Suprapubic skin (tissue), 4 donors: ENCODE measurements around the gene TNS3. TPM values are rescaled to one million over a fixed set of nuclear protein-coding genes. Genes with fewer than 3 reads are reported as not detected.

Source experiments
- DNase-seq, 2 donors: peaks; one replicate each; pipeline ENCODE4 v3.0.0-alpha.2; 2019; ENCODE audit warnings: low spot score in 2 of 2
- H3K27ac ChIP-seq: fragments of 200-600 bp; sonication (generic); one replicate; pipeline ENCODE4 v1.5.1; 2019
- H3K27me3 ChIP-seq: fragments of 200-600 bp; sonication (generic); one replicate; pipeline ENCODE4 v1.5.1; 2019
- H3K36me3 ChIP-seq: fragments of 200-600 bp; sonication (generic); one replicate; pipeline ENCODE4 v1.5.1; 2019
- H3K4me1 ChIP-seq: fragments of 200-600 bp; sonication (generic); one replicate; pipeline ENCODE4 v1.5.1; 2019
- H3K4me3 ChIP-seq: fragments of 200-600 bp; sonication (generic); one replicate; pipeline ENCODE4 v1.5.1; 2019; ENCODE audit warnings: mild to moderate bottlenecking
- H3K9me3 ChIP-seq: fragments of 200-600 bp; sonication (generic); one replicate; pipeline ENCODE4 v1.5.1; 2019
- EP300 ChIP-seq: sonication (generic); formaldehyde crosslinking; IDR thresholded peaks from one replicate; pipeline ENCODE4 v1.6.1; 2017; ENCODE audit warnings: antibody characterized with exemption
- POLR2A ChIP-seq, 2 donors: fragments of 450-650 bp; IDR thresholded peaks; one replicate each; pipeline ENCODE4 v1.6.1; 2017; ENCODE audit warnings: antibody characterized with exemption in 2 of 2, mild to moderate bottlenecking in 2 of 2, moderate library complexity in 2 of 2
- POLR2AphosphoS5 ChIP-seq, 3 donors: sonication (generic); formaldehyde crosslinking; IDR thresholded peaks; one replicate each; pipeline ENCODE4 v1.6.1; 2017; ENCODE audit warnings: antibody characterized with exemption in 3 of 3
- WGBS: methylation state at CpG from one replicate; pipeline ENCODE4 v1.1.5; 2018; 5-methylcytosine and 5-hydroxymethylcytosine counted together
- total RNA-seq, 4 donors: library from RNA; depleted of rRNA; stranded (reverse); fragments of >200 nt; gene quantifications; one replicate each; pipeline ENCODE4 v1.1.0, GENCODE V29; 2016
- TF ChIP-seq, protein P1 (sequence below), 2 donors: fragments of 200-600 bp in 1 of 2; fragments of 450-650 bp in 1 of 2; sonication (generic) in 1 of 2; IDR thresholded peaks; one replicate each; pipeline ENCODE4 v1.5.1; 2016 to 2019; ENCODE audit warnings: antibody characterized with exemption in 2 of 2, mild to moderate bottlenecking in 1 of 2, moderate library complexity in 1 of 2

Gene TNS3
- total RNA-seq, 4 donors from 2014 or later = 14.3 to 53.0 (median 31.9) TPM

DNA sequence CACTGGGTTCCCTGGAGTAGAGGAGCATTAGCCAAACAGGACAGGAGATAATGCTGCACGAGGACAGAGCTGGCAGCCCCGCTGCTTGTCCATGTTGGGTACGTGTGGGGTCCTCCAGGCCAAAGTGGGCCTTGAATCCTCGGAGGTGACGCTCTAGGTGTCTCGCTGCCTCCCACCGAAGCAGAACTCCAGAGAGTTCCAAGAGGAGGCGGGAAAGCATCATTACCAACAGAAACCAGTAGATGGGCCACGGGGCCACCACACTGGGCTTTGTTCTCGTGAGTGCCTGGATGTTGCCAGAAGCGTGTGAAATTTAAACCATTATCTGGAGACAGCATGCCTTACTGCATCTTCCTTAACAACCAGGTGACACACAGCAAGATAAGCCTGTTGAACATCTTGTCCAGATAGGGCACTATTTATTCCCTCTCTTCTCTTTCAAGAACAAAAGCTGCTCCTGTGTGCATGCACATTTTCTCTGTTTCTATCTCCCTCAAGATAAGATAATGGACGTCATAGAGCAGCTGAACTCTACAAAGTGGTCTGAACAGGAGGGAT, 56.8 kb downstream of the TNS3 start:
- H3K9me3 ChIP-seq = no peaks in the 10 kb centered on the region
- no peaks in the 10 kb centered on the region for H3K36me3 ChIP-seq
- H3K4me3 ChIP-seq = no peak overlapping the region
- WGBS = 90% methylated on average over 12 of the region's 12 CpGs
- H3K27ac ChIP-seq = no peak overlapping the region
- no peaks in the 10 kb centered on the region for H3K27me3 ChIP-seq
- peaks cover 10% of the 10 kb centered on the region for H3K4me1 ChIP-seq
- DNase-seq = no peak
- TF ChIP-seq, protein P1, sequence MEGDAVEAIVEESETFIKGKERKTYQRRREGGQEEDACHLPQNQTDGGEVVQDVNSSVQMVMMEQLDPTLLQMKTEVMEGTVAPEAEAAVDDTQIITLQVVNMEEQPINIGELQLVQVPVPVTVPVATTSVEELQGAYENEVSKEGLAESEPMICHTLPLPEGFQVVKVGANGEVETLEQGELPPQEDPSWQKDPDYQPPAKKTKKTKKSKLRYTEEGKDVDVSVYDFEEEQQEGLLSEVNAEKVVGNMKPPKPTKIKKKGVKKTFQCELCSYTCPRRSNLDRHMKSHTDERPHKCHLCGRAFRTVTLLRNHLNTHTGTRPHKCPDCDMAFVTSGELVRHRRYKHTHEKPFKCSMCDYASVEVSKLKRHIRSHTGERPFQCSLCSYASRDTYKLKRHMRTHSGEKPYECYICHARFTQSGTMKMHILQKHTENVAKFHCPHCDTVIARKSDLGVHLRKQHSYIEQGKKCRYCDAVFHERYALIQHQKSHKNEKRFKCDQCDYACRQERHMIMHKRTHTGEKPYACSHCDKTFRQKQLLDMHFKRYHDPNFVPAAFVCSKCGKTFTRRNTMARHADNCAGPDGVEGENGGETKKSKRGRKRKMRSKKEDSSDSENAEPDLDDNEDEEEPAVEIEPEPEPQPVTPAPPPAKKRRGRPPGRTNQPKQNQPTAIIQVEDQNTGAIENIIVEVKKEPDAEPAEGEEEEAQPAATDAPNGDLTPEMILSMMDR (IDR thresholded peaks at IDR 0.05) = no peak
- TF ChIP-seq EP300 (no peak), POLR2A (IDR thresholded peaks at IDR 0.05) (no peak), POLR2AphosphoS5 (IDR thresholded peaks at IDR 0.05) (no peak)

DNA sequence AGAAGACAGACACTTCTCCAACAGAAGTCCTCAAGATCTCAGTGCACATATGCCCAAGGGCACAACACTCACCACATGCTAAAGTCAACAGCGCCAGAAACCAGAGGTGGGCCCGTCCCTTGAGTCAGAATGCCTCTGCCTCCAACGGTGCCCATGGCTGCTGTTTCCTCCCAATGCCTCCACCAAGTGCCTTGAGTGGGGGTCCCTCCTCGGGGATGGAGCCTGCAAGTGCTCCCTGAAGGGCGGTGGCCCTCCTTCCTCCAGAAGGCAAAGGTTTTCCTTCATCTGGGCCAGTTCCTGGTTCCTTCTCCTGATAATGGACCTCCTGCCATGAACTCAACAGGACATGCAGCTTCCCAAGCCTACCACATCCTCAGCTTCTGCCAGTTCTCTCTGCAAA, 58.5 kb downstream of the TNS3 start:
- Histone ChIP-seq H3K27ac (no peak overlapping the region), H3K27me3 (no peaks in the 10 kb centered on the region), H3K4me3 (no peak overlapping the region), H3K9me3 (no peaks in the 10 kb centered on the region), H3K4me1 (peaks cover 20% of the 10 kb centered on the region), H3K36me3 (no peaks in the 10 kb centered on the region)
- 80% methylated on average over 5 of the region's 5 CpGs for WGBS
- no peak for DNase-seq
- TF ChIP-seq POLR2AphosphoS5 (IDR thresholded peaks at IDR 0.05) (no peak), EP300 (no peak), POLR2A (IDR thresholded peaks at IDR 0.05) (no peak)
- TF ChIP-seq, protein P1 (IDR thresholded peaks at IDR 0.05) = no peak

DNA sequence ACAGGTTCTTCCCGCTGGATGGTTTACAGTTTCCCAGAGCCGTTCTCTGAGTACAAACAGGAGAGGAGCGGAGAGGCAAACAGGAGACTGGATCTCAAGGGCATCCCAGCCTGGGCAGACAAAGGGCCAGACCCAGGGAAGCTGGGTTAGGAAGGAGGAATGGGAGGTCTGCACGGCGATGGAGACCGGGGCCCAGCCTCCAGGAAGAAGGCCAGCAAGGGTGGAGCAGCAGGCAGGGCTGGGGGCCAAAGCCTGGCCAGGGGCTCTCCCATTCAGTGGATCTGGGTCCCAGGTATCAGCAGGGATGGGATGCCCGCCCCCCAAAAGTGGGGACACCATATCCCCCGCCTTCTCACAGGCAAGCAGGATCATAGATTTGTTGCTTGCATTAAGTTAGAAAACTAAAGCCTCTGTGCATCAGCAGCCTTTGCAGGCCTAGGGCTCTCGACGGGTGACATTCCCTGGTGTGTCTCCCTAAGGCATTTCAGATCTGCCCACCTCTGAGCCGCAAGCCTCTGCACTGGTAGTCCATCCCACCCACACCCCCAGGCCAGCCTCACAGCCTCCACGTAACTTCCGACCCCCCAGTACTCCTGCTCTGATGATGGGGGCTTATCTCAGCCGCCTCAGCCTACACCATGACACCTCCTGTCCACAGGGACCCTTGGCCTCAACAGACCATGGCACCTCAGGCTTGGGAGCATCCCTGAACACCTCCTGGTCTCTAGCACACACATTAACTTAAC, 59.9 kb downstream of the TNS3 start:
- Histone ChIP-seq H3K36me3 (no peaks in the 10 kb centered on the region), H3K4me3 (no peak overlapping the region), H3K4me1 (peaks cover 20% of the 10 kb centered on the region), H3K27ac (no peak overlapping the region), H3K27me3 (no peaks in the 10 kb centered on the region), H3K9me3 (no peaks in the 10 kb centered on the region)
- DNase-seq = no peak
- WGBS = 92% methylated on average over 12 of the region's 14 CpGs
- TF ChIP-seq, protein P1 (IDR thresholded peaks at IDR 0.05) = no peak
- no peak for TF ChIP-seq EP300
- TF ChIP-seq POLR2AphosphoS5 (IDR thresholded peaks at IDR 0.05) = no peak
- TF ChIP-seq POLR2A (IDR thresholded peaks at IDR 0.05) = no peak

DNA sequence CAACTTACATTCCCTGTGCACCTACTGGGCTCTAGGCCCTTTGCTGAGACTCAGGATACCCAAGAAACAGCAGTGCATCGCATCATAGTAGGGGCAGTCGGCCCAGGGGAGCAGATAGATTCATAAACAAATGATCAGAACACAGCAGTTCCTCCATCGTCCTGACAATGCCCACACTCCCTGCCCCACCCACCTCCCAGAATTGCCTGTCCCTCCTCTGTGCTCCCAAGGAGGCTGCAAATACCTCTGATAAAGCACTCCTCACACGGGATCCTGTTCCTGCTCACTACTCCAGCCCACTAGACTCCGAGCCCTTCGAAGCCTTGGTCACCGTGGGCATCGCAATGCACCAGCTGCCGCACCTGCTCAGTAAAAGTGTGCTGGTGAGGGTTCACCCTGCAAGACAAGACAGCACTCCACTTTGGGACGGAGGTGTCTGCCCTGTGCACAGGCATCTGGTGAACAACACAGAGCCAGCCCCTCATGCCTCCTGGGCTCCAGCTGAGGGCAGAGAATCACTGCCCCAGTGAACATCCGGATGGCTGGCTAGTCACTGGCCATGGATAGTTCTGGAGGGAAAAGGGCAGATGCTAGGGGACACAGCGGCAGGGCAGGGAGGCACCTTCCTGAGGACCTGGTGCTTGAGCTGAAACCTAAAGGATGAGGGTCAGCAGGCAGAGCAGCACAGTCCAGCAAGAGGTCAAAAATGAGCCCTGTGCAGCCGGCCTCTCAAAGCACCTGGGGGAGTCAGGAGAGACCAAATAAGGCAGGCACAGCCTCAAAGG, 60.7 kb downstream of the TNS3 start:
- TF ChIP-seq POLR2A (IDR thresholded peaks at IDR 0.05) = no peak
- TF ChIP-seq POLR2AphosphoS5 (IDR thresholded peaks at IDR 0.05) = no peak
- no peak for TF ChIP-seq EP300
- TF ChIP-seq, protein P1 (IDR thresholded peaks at IDR 0.05) = no peak
- Histone ChIP-seq H3K27me3 (no peaks in the 10 kb centered on the region), H3K36me3 (no peaks in the 10 kb centered on the region), H3K4me1 (peaks cover 20% of the 10 kb centered on the region), H3K27ac (peak overlapping the region; percentile 59), H3K4me3 (no peak overlapping the region), H3K9me3 (no peaks in the 10 kb centered on the region)
- 81% methylated on average over 5 of the region's 13 CpGs for WGBS
- DNase-seq = no peak

DNA sequence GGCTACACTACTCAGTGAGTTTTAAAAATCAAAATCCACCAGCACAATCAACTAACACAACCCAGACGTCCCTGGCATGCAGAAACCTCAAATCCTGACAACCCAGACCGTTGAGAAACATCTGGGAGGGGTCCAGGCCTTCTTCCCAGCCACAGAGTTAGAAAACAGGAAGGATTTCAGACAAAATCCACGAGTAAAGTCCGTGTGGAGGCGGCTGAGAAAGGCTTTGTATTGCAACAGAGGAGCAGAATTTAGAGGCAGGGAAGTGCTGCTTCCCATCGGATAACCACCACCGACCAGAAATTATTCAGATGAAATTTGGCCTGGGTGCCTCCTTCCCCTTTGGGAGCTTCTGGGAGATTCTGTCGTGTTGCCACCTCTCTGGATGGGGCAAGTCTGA, 61.5 kb downstream of the TNS3 start:
- Histone ChIP-seq H3K4me3 (no peak overlapping the region), H3K36me3 (no peaks in the 10 kb centered on the region), H3K27me3 (no peaks in the 10 kb centered on the region), H3K9me3 (no peaks in the 10 kb centered on the region), H3K4me1 (peaks cover 20% of the 10 kb centered on the region), H3K27ac (peak overlapping the region; percentile 59)
- TF ChIP-seq EP300 (no peak), POLR2A (IDR thresholded peaks at IDR 0.05) (no peak), POLR2AphosphoS5 (IDR thresholded peaks at IDR 0.05) (no peak)
- TF ChIP-seq, protein P1 (IDR thresholded peaks at IDR 0.05) = no peak
- WGBS = 30% methylated on average over 8 of the region's 8 CpGs
- peak; percentile 87 to 90 for DNase-seq
